ENCODE data around the gene MAP3K12.

The MAP3K12 gene

DNA sequence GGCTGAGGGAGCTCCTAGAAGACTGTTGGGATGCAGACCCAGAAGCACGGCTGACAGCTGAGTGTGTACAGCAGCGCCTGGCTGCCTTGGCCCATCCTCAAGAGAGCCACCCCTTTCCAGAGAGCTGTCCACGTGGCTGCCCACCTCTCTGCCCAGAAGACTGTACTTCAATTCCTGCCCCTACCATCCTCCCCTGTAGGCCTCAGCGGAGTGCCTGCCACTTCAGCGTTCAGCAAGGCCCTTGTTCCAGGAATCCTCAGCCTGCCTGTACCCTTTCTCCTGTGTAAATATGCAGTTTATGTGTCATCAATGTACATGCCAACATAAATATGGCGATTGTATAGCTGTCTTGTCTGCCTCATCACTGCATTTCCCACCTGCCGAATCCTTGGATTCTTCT lies 68.1 kb downstream of the MAP3K12 start:
- no peak for DNase-seq (ENCODE audit: low read depth)

GRCh38 chr12:53430116-53430515 lies 69.1 kb downstream of the MAP3K12 start:
- DNase-seq (ENCODE audit: low read depth): no peak
